Measurements from ENCODE around the gene EVC. TPM values are rescaled to one million over a fixed set of nuclear protein-coding genes. Genes with fewer than 3 reads are reported as not detected.

EVC gene
- total RNA-seq, 4 donors from 2014 or later: 89.8 to 134 (median 99.6) TPM

DNA sequence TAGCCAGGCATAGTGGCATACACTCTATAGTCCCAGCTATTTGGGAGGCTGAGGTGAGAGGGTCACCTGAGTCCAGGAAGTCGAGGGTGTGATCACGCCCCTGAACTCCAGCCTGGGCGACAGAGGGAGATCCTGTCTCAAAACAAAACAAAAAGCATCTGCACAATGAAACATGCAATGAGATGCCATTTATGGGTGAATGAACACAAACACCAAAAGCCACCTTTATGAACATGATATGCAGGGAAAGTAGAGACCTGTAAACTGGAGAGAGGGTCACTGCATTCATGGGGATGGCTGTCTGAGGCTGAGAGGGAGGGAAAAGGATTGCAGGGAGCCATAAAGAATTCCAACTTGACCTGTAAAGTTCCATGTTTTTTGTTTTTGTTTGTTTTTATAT lies 70.7 kb downstream of the EVC start:
- WGBS, 2 donors: 90 to 92% methylated on average over 3 of the region's 3 CpGs

DNA sequence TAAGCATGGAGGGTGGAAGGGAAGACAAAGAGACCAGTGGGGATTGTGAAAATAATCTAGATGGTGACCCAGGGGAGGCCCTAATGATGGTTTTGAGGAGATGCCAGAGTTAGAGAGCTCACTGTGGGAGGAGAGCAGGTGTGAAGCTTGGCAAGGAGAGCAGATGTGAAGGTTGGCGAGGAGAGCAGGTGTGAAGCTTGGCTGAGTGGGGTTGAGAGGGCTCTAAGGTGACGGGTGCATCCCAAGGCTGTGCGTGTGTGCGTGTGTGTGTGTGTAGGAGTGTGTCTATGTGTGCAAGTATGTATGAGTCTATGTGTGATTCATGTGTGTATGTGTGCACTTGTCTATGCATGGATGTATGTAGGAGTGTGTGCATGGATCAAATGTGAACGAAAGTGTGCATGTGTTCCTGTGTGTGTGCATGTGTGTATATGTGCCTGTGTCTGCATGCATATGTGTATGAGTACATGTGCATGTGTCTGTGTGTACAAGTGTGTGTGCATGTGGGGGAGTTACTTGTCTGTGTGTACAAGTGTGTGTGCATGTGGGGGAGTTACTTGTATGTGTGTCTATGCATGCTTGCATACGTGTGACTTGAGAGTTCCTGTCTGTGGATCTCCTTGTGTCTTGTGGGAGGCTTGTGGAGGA lies 72.0 kb downstream of the EVC start:
- 86 to 89% methylated on average over 6 of the region's 6 CpGs for WGBS, 2 donors
- Histone ChIP-seq H3K4me1 (peaks cover 0 to 12% (median 0%) of the 10 kb centered on the region in 4 donors), H3K27me3 (no peaks in the 10 kb centered on the region), H3K27ac (no peak overlapping the region), H3K9me3 (no peaks in the 10 kb centered on the region), H3K4me3 (no peak overlapping the region), H3K36me3 (peaks cover 0 to 39% (median 0%) of the 10 kb centered on the region in 3 donors)
- TF ChIP-seq POLR2A (IDR thresholded peaks at IDR 0.05) (no peak), CTCF (IDR thresholded peaks at IDR 0.05) (no peak), EP300 (IDR thresholded peaks at IDR 0.05) (no peak)
- DNase-seq (ENCODE audit: low spot score in 2 of 2): no peak

More for the DNA sequence above, 70.7 kb downstream of the EVC start:
- H3K27ac ChIP-seq: no peak overlapping the region
- DNase-seq (ENCODE audit: low spot score in 2 of 2): no peak
- H3K4me1 ChIP-seq: peaks cover 0 to 12% (median 0%) of the 10 kb centered on the region in 4 donors
- TF ChIP-seq CTCF (IDR thresholded peaks at IDR 0.05) (no peak), EP300 (IDR thresholded peaks at IDR 0.05) (no peak), POLR2A (IDR thresholded peaks at IDR 0.05) (no peak)
- H3K36me3 ChIP-seq: peaks cover 0 to 36% (median 0%) of the 10 kb centered on the region in 3 donors
- no peaks in the 10 kb centered on the region for H3K27me3 ChIP-seq
- H3K4me3 ChIP-seq: no peak overlapping the region
- peaks cover 0 to 8% (median under 1%) of the 10 kb centered on the region in 4 donors for H3K9me3 ChIP-seq

GRCh38 chr4:5783486-5783885 lies 72.5 kb downstream of the EVC start:
- Histone ChIP-seq H3K27ac (no peak overlapping the region), H3K4me3 (no peak overlapping the region), H3K4me1 (peaks cover 0 to 12% (median 0%) of the 10 kb centered on the region in 4 donors), H3K36me3 (peaks cover 0 to 44% (median 0%) of the 10 kb centered on the region in 3 donors), H3K9me3 (no peaks in the 10 kb centered on the region), H3K27me3 (no peaks in the 10 kb centered on the region)
- WGBS, 2 donors: 85 to 88% methylated on average over 14 of the region's 14 CpGs
- TF ChIP-seq EP300 (IDR thresholded peaks at IDR 0.05) (no peak), CTCF (IDR thresholded peaks at IDR 0.05) (no peak)
- DNase-seq (ENCODE audit: low spot score in 2 of 2): no peak

DNA sequence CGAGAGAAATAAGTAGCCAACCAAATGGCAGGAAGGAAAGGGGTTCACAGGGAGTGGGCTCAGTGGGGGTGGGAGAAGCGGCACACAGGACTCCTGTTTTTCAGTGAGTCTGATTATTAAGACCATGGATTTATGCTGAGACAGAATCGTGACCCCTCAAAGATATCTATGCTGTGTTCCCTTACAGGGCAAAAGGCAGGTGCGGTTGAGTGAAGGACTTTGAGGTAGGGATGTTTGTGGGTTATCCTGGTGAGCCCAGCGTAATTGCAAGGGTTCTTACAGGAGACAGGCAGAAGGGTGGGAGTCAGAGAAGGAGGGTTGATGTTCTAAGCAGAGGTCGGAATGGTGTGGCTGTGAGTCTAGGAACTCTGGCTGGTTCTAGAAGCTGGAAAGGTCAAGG lies 73.0 kb downstream of the EVC start:
- Histone ChIP-seq H3K36me3 (peaks cover 0 to 49% (median 0%) of the 10 kb centered on the region in 3 donors), H3K9me3 (no peaks in the 10 kb centered on the region), H3K27ac (no peak overlapping the region), H3K4me3 (no peak overlapping the region), H3K4me1 (peaks cover 0 to 12% (median 0%) of the 10 kb centered on the region in 4 donors), H3K27me3 (no peaks in the 10 kb centered on the region)
- DNase-seq (ENCODE audit: low spot score in 2 of 2): no peak
- 89 to 91% methylated on average over 6 of the region's 6 CpGs for WGBS, 2 donors
- TF ChIP-seq POLR2A (IDR thresholded peaks at IDR 0.05) (no peak), EP300 (IDR thresholded peaks at IDR 0.05) (no peak), CTCF (IDR thresholded peaks at IDR 0.05) (no peak)

- Histone ChIP-seq H3K4me1 (peaks cover 0 to 12% (median 0%) of the 10 kb centered on the region in 4 donors), H3K27ac (peak overlapping the region in 1 of 4 donors; percentile 46), H3K4me3 (no peak overlapping the region), H3K27me3 (no peaks in the 10 kb centered on the region), H3K36me3 (peaks cover 0 to 56% (median 0%) of the 10 kb centered on the region in 3 donors), H3K9me3 (no peaks in the 10 kb centered on the region)
- peak in 1 of 2 donors; percentile 16 for DNase-seq (ENCODE audit: low spot score in 2 of 2)
- 61 to 64% methylated on average over 9 of the region's 9 CpGs for WGBS, 2 donors
- TF ChIP-seq EP300 (IDR thresholded peaks at IDR 0.05) (no peak), CTCF (IDR thresholded peaks at IDR 0.05) (no peak), POLR2A (IDR thresholded peaks at IDR 0.05) (no peak)
These were observed 74.1 kb downstream of the EVC start for GRCh38 chr4:5784960-5785611.

All from tibial nerve (tissue), 4 donors.